Omental fat pad (tissue), 4 donors: ENCODE data around the gene RFK. TPM values are rescaled to one million over a fixed set of nuclear protein-coding genes. Genes with fewer than 3 reads are reported as not detected.

Experiments
- ATAC-seq: fragments of 150-250 bp; one replicate; pipeline ENCODE4 v1.9.1; 2016; ENCODE audit warnings: mild to moderate bottlenecking, moderate library complexity; ENCODE audit not compliant: low FRiP score
- DNase-seq: peaks from one replicate; pipeline ENCODE4 v3.0.0-alpha.2; 2019; ENCODE audit warnings: low spot score
- total RNA-seq, 4 donors: library from RNA; depleted of rRNA; stranded (reverse); fragments of >200 nt; gene quantifications; one replicate each; pipeline ENCODE4 v1.1.0, GENCODE V29; 2016
- TF ChIP-seq, protein P1 (sequence below), 3 donors: fragments of 450-650 bp; IDR thresholded peaks; one replicate each; pipeline ENCODE4 v1.5.1; 2016 to 2017; ENCODE audit warnings: antibody characterized with exemption in 3 of 3, mild to moderate bottlenecking in 3 of 3, moderate library complexity in 2 of 3

The RFK gene
- total RNA-seq, 4 donors from 2014 or later: 15.0 to 28.7 (median 19.2) TPM

DNA sequence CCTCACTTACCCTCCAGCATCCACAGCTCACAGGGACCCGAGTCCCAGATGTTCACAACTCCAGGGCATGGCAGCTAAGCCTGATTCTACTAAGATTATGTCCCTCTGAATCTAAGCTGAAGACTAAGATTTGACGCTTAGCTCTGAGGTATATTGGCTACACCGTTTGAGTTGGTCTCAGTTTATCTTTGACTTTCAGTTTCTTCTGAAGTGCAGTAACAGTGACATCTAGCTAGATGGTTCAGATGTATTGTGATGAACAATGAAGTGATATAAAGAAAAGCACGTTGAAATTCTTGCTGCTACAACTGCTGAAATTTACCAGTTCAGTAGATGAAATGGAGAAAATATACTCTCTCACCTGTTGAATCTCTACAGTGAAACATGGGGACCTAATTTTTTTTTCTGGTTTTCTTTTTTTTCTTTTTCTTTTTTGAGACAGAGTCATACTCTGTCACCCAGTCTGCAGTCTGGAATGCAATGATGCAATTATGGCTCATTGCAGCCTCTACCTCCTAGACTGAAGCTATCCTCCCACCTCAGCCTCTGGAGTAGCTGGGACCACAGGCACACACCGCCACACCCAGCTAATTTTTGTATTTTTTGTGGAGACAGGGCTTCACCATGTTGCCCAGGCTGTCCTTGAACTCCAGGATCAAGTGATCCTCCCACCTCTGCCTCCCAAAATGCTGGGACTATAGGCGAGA, 15.7 kb downstream of the RFK start:
- no peak for ATAC-seq
- TF ChIP-seq, protein P1, sequence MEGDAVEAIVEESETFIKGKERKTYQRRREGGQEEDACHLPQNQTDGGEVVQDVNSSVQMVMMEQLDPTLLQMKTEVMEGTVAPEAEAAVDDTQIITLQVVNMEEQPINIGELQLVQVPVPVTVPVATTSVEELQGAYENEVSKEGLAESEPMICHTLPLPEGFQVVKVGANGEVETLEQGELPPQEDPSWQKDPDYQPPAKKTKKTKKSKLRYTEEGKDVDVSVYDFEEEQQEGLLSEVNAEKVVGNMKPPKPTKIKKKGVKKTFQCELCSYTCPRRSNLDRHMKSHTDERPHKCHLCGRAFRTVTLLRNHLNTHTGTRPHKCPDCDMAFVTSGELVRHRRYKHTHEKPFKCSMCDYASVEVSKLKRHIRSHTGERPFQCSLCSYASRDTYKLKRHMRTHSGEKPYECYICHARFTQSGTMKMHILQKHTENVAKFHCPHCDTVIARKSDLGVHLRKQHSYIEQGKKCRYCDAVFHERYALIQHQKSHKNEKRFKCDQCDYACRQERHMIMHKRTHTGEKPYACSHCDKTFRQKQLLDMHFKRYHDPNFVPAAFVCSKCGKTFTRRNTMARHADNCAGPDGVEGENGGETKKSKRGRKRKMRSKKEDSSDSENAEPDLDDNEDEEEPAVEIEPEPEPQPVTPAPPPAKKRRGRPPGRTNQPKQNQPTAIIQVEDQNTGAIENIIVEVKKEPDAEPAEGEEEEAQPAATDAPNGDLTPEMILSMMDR (IDR thresholded peaks at IDR 0.05): no peak
- DNase-seq: no peak

GRCh38 chr9:76377791-76378190, 16.4 kb downstream of the RFK start:
- DNase-seq (no peak), ATAC-seq (no peak)
- TF ChIP-seq, protein P1 (IDR thresholded peaks at IDR 0.05): no peak

- TF ChIP-seq, protein P1 (IDR thresholded peaks at IDR 0.05): no peak
- DNase-seq (peak; percentile 57), ATAC-seq (peak; percentile 78)
Observed at GRCh38 chr9:76374783-76375559, 19.3 kb downstream of the RFK start.

GRCh38 chr9:76373784-76374474, 20.3 kb downstream of the RFK start:
- DNase-seq: no peak
- TF ChIP-seq, protein P1 (IDR thresholded peaks at IDR 0.05): no peak
- no peak for ATAC-seq

- ATAC-seq (peak; percentile 87), DNase-seq (no peak)
Observed at GRCh38 chr9:76373173-76373783, 20.9 kb downstream of the RFK start.

GRCh38 chr9:76372336-76372735, 21.9 kb downstream of the RFK start:
- TF ChIP-seq, protein P1 (IDR thresholded peaks at IDR 0.05): no peak
- no peak for ATAC-seq
- no peak for DNase-seq

More at GRCh38 chr9:76373173-76373783, 20.9 kb downstream of the RFK start:
- TF ChIP-seq, protein P1 (IDR thresholded peaks at IDR 0.05): no peak
